MM.1S (cell line): Measurements from ENCODE around the gene ADAMTS19.

ENCODE experiments used
- DNase-seq: peaks from one replicate; pipeline ENCODE4 v3.0.0-alpha.2; 2015
- H2AFZ ChIP-seq: fragments of 300-600 bp; sonication (generic); 2 replicates; pipeline ENCODE4 v1.6.0; 2016; ENCODE audit warnings: antibody characterized with exemption, low read length
- H3F3A ChIP-seq: fragments of 300-600 bp; sonication (generic); 2 replicates; pipeline ENCODE4 v1.6.1; 2016; ENCODE audit warnings: mild to moderate bottlenecking, antibody characterized with exemption, low read length, moderate library complexity, mixed read lengths; ENCODE audit not compliant: insufficient read depth
- H3K27ac ChIP-seq: fragments of 300-600 bp; sonication (generic); 2 replicates; pipeline ENCODE4 v1.5.1; 2016; ENCODE audit warnings: mild to moderate bottlenecking, low read length
- H3K27me3 ChIP-seq: fragments of 300-600 bp; sonication (generic); replicated peaks from 2 replicates; pipeline ENCODE4 v1.6.0; 2016; ENCODE audit warnings: low read length; ENCODE audit not compliant: insufficient read depth
- H3K36me3 ChIP-seq: fragments of 300-600 bp; sonication (generic); replicated peaks from 2 replicates; pipeline ENCODE4 v1.6.1; 2016; ENCODE audit warnings: mild to moderate bottlenecking, low read length, mixed read lengths; ENCODE audit not compliant: insufficient read depth
- H3K4me1 ChIP-seq: fragments of 300-600 bp; sonication (generic); 2 replicates; pipeline ENCODE4 v1.6.1; 2016; ENCODE audit warnings: low read length, mixed read lengths
- H3K4me2 ChIP-seq: fragments of 300-600 bp; sonication (generic); 2 replicates; pipeline ENCODE4 v1.6.0; 2016; ENCODE audit warnings: low read depth, low read length
- H3K4me3 ChIP-seq: fragments of 300-600 bp; sonication (generic); 2 replicates; pipeline ENCODE4 v1.5.1; 2016; ENCODE audit warnings: low read length, mixed read lengths
- H3K79me2 ChIP-seq: fragments of 300-600 bp; sonication (generic); 2 replicates; pipeline ENCODE4 v1.6.1; 2016; ENCODE audit warnings: mixed run types, low read length, mixed read lengths
- H3K9ac ChIP-seq: fragments of 300-600 bp; sonication (generic); 2 replicates; pipeline ENCODE4 v1.6.1; 2016; ENCODE audit warnings: low read length, mixed read lengths
- H3K9me2 ChIP-seq: fragments of 300-600 bp; sonication (generic); replicated peaks from 2 replicates; pipeline ENCODE4 v1.6.1; 2016; ENCODE audit warnings: mild to moderate bottlenecking, low read length, mixed read lengths; ENCODE audit not compliant: insufficient read depth
- H3K9me3 ChIP-seq: fragments of 300-600 bp; sonication (generic); replicated peaks from 2 replicates; pipeline ENCODE4 v1.6.1; 2016; ENCODE audit warnings: mild to moderate bottlenecking, low read length, mixed read lengths; ENCODE audit not compliant: insufficient read depth
- H4K20me1 ChIP-seq: fragments of 300-600 bp; sonication (generic); 2 replicates; pipeline ENCODE4 v1.6.1; 2016; ENCODE audit warnings: mild to moderate bottlenecking, low read length, moderate library complexity, mixed read lengths; ENCODE audit not compliant: insufficient read depth
- EZH2 ChIP-seq: fragments of 300-600 bp; sonication (generic); optimal IDR thresholded peaks from 2 replicates; pipeline ENCODE3; 2017; ENCODE audit warnings: low read depth, mild to moderate bottlenecking, antibody characterized with exemption, low read length, mixed read lengths
- EZH2phosphoT487 ChIP-seq: fragments of 300-600 bp; sonication (generic); IDR thresholded peaks from 2 replicates; pipeline ENCODE4 v1.6.1; 2018; ENCODE audit warnings: antibody characterized with exemption, low read length
- TF ChIP-seq, protein P1 (sequence below): fragments of 300-600 bp; sonication (generic); IDR thresholded peaks from 2 replicates; pipeline ENCODE4 v1.5.1; 2016; ENCODE audit warnings: antibody characterized with exemption, low read length, mixed read lengths

ADAMTS19 gene

GRCh38 chr5:129413570-129413969 lies 46.5 kb upstream of the ADAMTS19 start:
- Histone ChIP-seq H3K4me1 (no peaks in the 10 kb centered on the region), H3K79me2 (no peaks in the 10 kb centered on the region), H3K27me3 (no peaks in the 10 kb centered on the region), H2AFZ (no peak overlapping the region), H4K20me1 (no peaks in the 10 kb centered on the region), H3K4me2 (no peak overlapping the region), H3K4me3 (no peak overlapping the region), H3K36me3 (no peaks in the 10 kb centered on the region), H3K9me3 (no peaks in the 10 kb centered on the region), H3F3A (no peaks in the 10 kb centered on the region), H3K9ac (no peak overlapping the region), H3K27ac (no peak overlapping the region), H3K9me2 (no peaks in the 10 kb centered on the region)
- no peak for TF ChIP-seq EZH2
- TF ChIP-seq, protein P1, sequence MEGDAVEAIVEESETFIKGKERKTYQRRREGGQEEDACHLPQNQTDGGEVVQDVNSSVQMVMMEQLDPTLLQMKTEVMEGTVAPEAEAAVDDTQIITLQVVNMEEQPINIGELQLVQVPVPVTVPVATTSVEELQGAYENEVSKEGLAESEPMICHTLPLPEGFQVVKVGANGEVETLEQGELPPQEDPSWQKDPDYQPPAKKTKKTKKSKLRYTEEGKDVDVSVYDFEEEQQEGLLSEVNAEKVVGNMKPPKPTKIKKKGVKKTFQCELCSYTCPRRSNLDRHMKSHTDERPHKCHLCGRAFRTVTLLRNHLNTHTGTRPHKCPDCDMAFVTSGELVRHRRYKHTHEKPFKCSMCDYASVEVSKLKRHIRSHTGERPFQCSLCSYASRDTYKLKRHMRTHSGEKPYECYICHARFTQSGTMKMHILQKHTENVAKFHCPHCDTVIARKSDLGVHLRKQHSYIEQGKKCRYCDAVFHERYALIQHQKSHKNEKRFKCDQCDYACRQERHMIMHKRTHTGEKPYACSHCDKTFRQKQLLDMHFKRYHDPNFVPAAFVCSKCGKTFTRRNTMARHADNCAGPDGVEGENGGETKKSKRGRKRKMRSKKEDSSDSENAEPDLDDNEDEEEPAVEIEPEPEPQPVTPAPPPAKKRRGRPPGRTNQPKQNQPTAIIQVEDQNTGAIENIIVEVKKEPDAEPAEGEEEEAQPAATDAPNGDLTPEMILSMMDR, result no peak
- no peak for TF ChIP-seq EZH2phosphoT487
- no peak for DNase-seq

- H2AFZ ChIP-seq, result no peak overlapping the region
- H3K36me3 ChIP-seq, result no peaks in the 10 kb centered on the region
- no peak overlapping the region for H3K4me3 ChIP-seq
- H3K27me3 ChIP-seq, result no peaks in the 10 kb centered on the region
- no peak for DNase-seq
- H3K27ac ChIP-seq, result no peak overlapping the region
- no peaks in the 10 kb centered on the region for H3K9me2 ChIP-seq
- H3K9ac ChIP-seq, result no peak overlapping the region
- TF ChIP-seq EZH2, result no peak
- no peak for TF ChIP-seq EZH2phosphoT487
- TF ChIP-seq, protein P1, result no peak
- H3F3A ChIP-seq, result no peaks in the 10 kb centered on the region
- H3K4me2 ChIP-seq, result no peak overlapping the region
- H3K79me2 ChIP-seq, result no peaks in the 10 kb centered on the region
- H4K20me1 ChIP-seq, result no peaks in the 10 kb centered on the region
- no peaks in the 10 kb centered on the region for H3K9me3 ChIP-seq
- H3K4me1 ChIP-seq, result no peaks in the 10 kb centered on the region
Measured at GRCh38 chr5:129419292-129419691, 40.8 kb upstream of the ADAMTS19 start.

DNA sequence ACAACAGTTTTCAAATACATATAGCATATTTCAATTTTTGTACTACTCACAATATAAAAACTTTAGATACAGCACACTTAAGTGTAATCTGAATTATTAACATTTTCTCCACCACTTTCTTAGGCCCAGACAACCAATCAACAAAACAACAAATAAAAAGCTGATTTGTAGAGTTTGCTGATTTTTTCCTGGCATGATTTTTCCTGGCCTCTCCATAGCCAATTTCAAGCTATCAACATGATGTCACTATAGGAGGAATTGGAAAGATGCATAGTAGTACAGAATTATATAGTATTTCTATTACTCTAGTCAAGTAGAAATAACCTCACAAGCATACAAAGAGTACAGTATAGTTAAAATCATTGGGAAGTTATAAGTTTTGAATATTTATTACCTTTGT lies 35.1 kb upstream of the ADAMTS19 start:
- Histone ChIP-seq H3K9ac (no peak overlapping the region), H3K4me3 (no peak overlapping the region), H3K36me3 (no peaks in the 10 kb centered on the region), H3K27ac (no peak overlapping the region), H2AFZ (no peak overlapping the region), H3K4me2 (no peak overlapping the region), H3K79me2 (no peaks in the 10 kb centered on the region), H3K27me3 (no peaks in the 10 kb centered on the region), H4K20me1 (no peaks in the 10 kb centered on the region), H3K9me2 (no peaks in the 10 kb centered on the region), H3K4me1 (no peaks in the 10 kb centered on the region), H3F3A (no peaks in the 10 kb centered on the region), H3K9me3 (no peaks in the 10 kb centered on the region)
- DNase-seq, result no peak
- TF ChIP-seq EZH2phosphoT487 (no peak), EZH2 (no peak)
- TF ChIP-seq, protein P1, result no peak
